IPS-18a (cell line): ENCODE measurements around the gene NKG7.
A peak's percentile ranks its signal among the peaks of the same experiment; 100 is the strongest.

Source experiments
- H3K27ac ChIP-seq: one replicate; pipeline ENCODE4 v1.5.1; 2013; ENCODE audit warnings: low read length
- H3K27me3 ChIP-seq: one replicate; pipeline ENCODE4 v1.6.1; 2013; ENCODE audit warnings: mild to moderate bottlenecking, low read length; ENCODE audit not compliant: control insufficient read depth, insufficient read depth
- H3K36me3 ChIP-seq: one replicate; pipeline ENCODE4 v1.6.1; 2013; ENCODE audit warnings: low read depth, low read length; ENCODE audit not compliant: control insufficient read depth
- H3K4me1 ChIP-seq: one replicate; pipeline ENCODE4 v1.6.1; 2013; ENCODE audit warnings: low read depth, low read length; ENCODE audit not compliant: control insufficient read depth
- H3K4me3 ChIP-seq: one replicate; pipeline ENCODE4 v1.5.1; 2013; ENCODE audit warnings: low read length
- H3K9ac ChIP-seq: one replicate; pipeline ENCODE4 v1.6.1; 2013; ENCODE audit warnings: mild to moderate bottlenecking, low read length, moderate library complexity
- H3K9me3 ChIP-seq: one replicate; pipeline ENCODE4 v1.6.1; 2013; ENCODE audit warnings: low read depth, low read length; ENCODE audit not compliant: control insufficient read depth

NKG7 gene

GRCh38 chr19:51339687-51340656, 32.5 kb downstream of the NKG7 start:
- Histone ChIP-seq H3K27me3 (peaks cover 22% of the 10 kb centered on the region), H3K9me3 (no peaks in the 10 kb centered on the region), H3K4me1 (peaks cover 9% of the 10 kb centered on the region), H3K36me3 (no peaks in the 10 kb centered on the region), H3K27ac (no peak overlapping the region), H3K9ac (peak overlapping the region; percentile 56), H3K4me3 (peak overlapping the region; percentile 77)

- Histone ChIP-seq H3K27ac (no peak overlapping the region), H3K36me3 (no peaks in the 10 kb centered on the region)
Measured at GRCh38 chr19:51339313-51339686, 33.2 kb downstream of the NKG7 start.

DNA sequence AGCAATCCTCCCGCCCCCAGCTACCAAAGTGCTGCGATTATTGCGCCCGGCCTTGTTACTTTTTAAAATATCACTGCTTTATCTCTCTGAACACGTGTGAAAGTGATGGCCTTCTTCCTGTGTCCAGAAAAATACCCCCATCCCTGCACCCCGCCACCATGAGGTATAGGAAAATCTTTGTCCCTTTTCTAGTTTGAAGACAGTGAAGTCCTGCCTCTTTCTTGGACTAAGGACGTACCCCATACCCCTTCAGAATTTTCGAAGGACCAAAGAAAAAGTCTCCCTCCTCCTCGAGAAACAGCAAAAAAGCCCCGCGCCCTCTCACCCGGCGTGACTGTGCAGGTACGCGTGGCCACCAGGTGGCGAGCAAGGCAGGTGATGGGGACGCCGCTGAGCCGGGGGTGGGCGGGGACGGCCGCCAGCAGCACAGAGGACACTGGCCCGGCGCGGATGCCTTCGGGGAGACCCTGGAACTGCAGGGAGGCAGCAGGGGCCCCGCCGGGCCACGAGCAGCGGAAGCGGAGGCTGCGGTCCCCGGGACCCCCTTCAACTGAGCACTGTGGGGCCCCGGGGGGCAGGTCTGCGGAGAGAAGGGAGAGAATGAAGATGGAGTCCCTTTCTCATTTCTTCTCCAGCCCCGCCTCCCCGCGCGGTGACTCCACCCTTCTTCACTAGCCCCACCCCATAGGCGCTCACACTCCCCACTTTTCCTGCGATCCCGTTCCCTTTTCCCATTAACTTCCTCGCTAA, 33.7 kb downstream of the NKG7 start:
- Histone ChIP-seq H3K9me3 (no peaks in the 10 kb centered on the region), H3K27me3 (peaks cover 22% of the 10 kb centered on the region), H3K27ac (no peak overlapping the region), H3K36me3 (no peaks in the 10 kb centered on the region), H3K9ac (peak overlapping the region; percentile 56), H3K4me3 (peak overlapping the region; percentile 77), H3K4me1 (peaks cover 9% of the 10 kb centered on the region)

More at GRCh38 chr19:51339313-51339686, 33.2 kb downstream of the NKG7 start:
- H3K27me3 ChIP-seq, result peaks cover 22% of the 10 kb centered on the region
- no peaks in the 10 kb centered on the region for H3K9me3 ChIP-seq
- peaks cover 9% of the 10 kb centered on the region for H3K4me1 ChIP-seq
- H3K4me3 ChIP-seq, result peak overlapping the region; percentile 77
- peak overlapping the region; percentile 56 for H3K9ac ChIP-seq

DNA sequence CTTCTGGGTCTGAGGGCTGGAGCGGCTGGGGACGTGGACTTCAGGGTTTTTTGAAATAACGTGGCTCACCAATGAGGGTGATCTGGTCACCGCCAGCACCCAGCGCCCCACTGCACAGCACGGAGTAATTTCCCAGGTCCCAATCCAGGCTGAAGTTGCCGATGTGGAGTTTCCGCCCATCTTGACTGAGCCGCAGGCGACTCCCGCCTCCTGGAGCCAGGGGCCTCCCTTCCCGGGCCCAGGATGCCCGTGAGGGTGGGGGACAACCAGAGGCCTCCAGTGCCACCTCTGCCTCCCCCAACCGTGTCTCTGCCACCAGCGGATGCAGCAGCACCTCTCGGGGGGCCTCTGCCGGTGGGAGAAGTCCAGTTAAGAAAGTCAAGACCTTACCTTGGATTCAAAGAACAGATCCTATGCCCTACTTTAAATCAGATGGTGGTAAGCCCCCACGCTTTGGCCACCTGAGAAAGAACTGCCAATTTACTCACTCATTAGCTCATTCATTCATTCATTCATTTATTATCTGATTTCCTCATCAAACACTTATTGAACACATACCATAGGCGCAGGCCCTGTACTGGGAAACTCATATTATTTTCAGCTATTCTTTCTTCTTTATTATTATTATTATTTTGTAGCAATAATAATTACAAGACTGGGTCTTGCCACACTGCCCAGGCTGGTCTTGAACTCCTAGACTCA, 34.4 kb downstream of the NKG7 start:
- Histone ChIP-seq H3K27me3 (peaks cover 22% of the 10 kb centered on the region), H3K4me3 (no peak overlapping the region), H3K36me3 (no peaks in the 10 kb centered on the region), H3K9ac (no peak overlapping the region), H3K27ac (no peak overlapping the region), H3K9me3 (no peaks in the 10 kb centered on the region), H3K4me1 (peaks cover 9% of the 10 kb centered on the region)

GRCh38 chr19:51337141-51337860, 35.2 kb downstream of the NKG7 start:
- no peak overlapping the region for H3K4me3 ChIP-seq
- H3K27ac ChIP-seq, result no peak overlapping the region
- H3K27me3 ChIP-seq, result peaks cover 22% of the 10 kb centered on the region
- no peaks in the 10 kb centered on the region for H3K36me3 ChIP-seq
- peaks cover 5% of the 10 kb centered on the region for H3K4me1 ChIP-seq
- no peak overlapping the region for H3K9ac ChIP-seq
- no peaks in the 10 kb centered on the region for H3K9me3 ChIP-seq

DNA sequence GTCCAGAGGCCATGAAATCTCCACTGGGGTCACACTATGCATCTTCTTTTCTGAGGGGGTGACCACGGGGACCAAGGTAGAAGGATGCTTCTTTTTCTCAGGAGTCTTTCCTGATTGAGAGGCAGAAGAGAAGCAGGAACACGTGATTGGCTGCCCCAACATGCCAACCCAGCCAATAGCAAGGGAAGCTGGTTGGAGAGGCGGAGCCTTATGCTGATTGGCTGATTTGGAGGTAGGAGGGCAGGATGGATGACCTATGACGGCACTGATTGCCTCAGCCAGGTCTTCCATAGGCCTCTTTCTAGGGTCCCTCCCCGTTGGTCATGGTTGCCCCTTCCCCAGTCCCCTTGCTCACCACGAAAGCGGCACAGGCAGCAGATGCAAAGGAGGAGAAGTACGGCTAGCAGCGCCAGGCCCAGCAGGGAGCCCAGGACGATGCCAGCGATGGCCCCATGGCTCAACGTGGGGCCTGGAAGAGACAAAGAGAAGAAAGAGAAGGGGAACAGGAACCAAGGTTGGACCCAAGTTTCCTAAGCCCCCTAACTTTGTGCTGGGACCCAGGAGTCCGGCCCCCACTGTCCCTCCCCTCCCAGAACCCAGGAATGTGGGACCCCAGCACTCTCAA, 38.5 kb downstream of the NKG7 start:
- no peak overlapping the region for H3K4me3 ChIP-seq
- no peaks in the 10 kb centered on the region for H3K9me3 ChIP-seq
- no peaks in the 10 kb centered on the region for H3K36me3 ChIP-seq
- no peak overlapping the region for H3K9ac ChIP-seq
- no peaks in the 10 kb centered on the region for H3K27me3 ChIP-seq
- H3K27ac ChIP-seq, result no peak overlapping the region
- H3K4me1 ChIP-seq, result no peaks in the 10 kb centered on the region

DNA sequence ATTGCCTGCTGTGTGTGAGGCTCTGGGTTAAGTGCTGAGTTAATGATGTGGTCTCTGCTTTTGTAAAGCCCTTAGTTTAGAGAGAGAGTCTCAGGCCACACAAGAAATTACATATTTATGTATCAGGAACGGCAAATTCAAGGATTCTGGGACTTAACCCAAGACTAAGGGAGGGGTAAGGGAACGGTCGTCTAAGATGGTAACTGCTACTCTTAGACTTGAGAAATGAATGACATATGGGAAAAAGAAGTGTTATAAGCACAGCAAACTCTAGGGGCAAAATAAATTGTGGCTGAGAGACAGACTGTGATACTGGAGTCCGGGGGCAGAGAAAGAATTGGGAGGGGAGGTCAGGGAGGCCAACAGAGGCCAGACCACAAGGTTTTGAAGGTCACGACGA, 40.7 kb downstream of the NKG7 start:
- Histone ChIP-seq H3K9me3 (no peaks in the 10 kb centered on the region), H3K9ac (no peak overlapping the region), H3K36me3 (no peaks in the 10 kb centered on the region), H3K27me3 (peaks cover 3% of the 10 kb centered on the region), H3K4me3 (no peak overlapping the region), H3K27ac (no peak overlapping the region), H3K4me1 (no peaks in the 10 kb centered on the region)

- no peak overlapping the region for H3K27ac ChIP-seq
- no peaks in the 10 kb centered on the region for H3K36me3 ChIP-seq
- H3K9ac ChIP-seq, result no peak overlapping the region
- H3K9me3 ChIP-seq, result no peaks in the 10 kb centered on the region
- H3K4me1 ChIP-seq, result no peaks in the 10 kb centered on the region
- no peak overlapping the region for H3K4me3 ChIP-seq
- H3K27me3 ChIP-seq, result peaks cover 3% of the 10 kb centered on the region
Measured at GRCh38 chr19:51331193-51331592, 41.3 kb downstream of the NKG7 start.

- Histone ChIP-seq H3K27me3 (peaks cover 3% of the 10 kb centered on the region), H3K36me3 (no peaks in the 10 kb centered on the region), H3K4me1 (no peaks in the 10 kb centered on the region), H3K9ac (no peak overlapping the region), H3K4me3 (no peak overlapping the region), H3K9me3 (no peaks in the 10 kb centered on the region), H3K27ac (no peak overlapping the region)
Measured at GRCh38 chr19:51330366-51330765, 42.1 kb downstream of the NKG7 start.

GRCh38 chr19:51329411-51329810, 43.0 kb downstream of the NKG7 start:
- no peaks in the 10 kb centered on the region for H3K36me3 ChIP-seq
- no peaks in the 10 kb centered on the region for H3K9me3 ChIP-seq
- H3K27ac ChIP-seq, result no peak overlapping the region
- H3K4me3 ChIP-seq, result no peak overlapping the region
- no peak overlapping the region for H3K9ac ChIP-seq
- H3K27me3 ChIP-seq, result peaks cover 3% of the 10 kb centered on the region
- H3K4me1 ChIP-seq, result no peaks in the 10 kb centered on the region
